ENCODE data around the gene SRP14.
"Not testable (repeated sequence)": the region's sequence is repeated elsewhere in the genome, so short reads cannot be mapped to it uniquely, and the experiment has no call there.

Gene SRP14

GRCh38 chr15:40014390-40014789 lies 24.6 kb downstream of the SRP14 start:
- peaks cover 12 to 98% of the 10 kb centered on the region in 2 donors for H3K36me3 ChIP-seq (replicated peaks in 1 of 2; ENCODE audit: control insufficient read depth in 2 of 2, insufficient read depth in 2 of 2, low read length in 2 of 2)
- H3K23ac ChIP-seq (ENCODE audit: low read depth, low read length, poor library complexity), result no peak overlapping the region
- no CpG with 5 or more reads among the region's 3 CpGs for WGBS, 2 donors (ENCODE audit: extremely low coverage in 2 of 2, insufficient read length in 2 of 2, insufficient replicate concordance in 1 of 2)
- H3K4ac ChIP-seq (ENCODE audit: low read length), result no peak overlapping the region
- peaks cover 2 to 37% of the 10 kb centered on the region in 2 donors for H3K9me3 ChIP-seq (replicated peaks in 1 of 2; ENCODE audit: control insufficient read depth in 2 of 2, insufficient read depth in 1 of 2, low read depth in 1 of 2, low read length in 2 of 2)
- H3K18ac ChIP-seq (ENCODE audit: low read length), result no peak overlapping the region
- no peak overlapping the region for H4K8ac ChIP-seq (ENCODE audit: low read depth, low read length)
- H3K27ac ChIP-seq (replicated peaks; ENCODE audit: low read length), result no peak overlapping the region
- no peak overlapping the region for H2AFZ ChIP-seq (ENCODE audit: low read length)
- no peak overlapping the region for H3K4me2 ChIP-seq (ENCODE audit: insufficient read depth, low read length, poor library complexity, severe bottlenecking)
- H2BK15ac ChIP-seq (ENCODE audit: low read length), result no peak overlapping the region
- no peaks in the 10 kb centered on the region for H3K27me3 ChIP-seq (ENCODE audit: control insufficient read depth in 3 of 3, insufficient read depth in 3 of 3, low read depth in 1 of 3, low read length in 3 of 3)
- H2BK12ac ChIP-seq (ENCODE audit: low read length), result no peak overlapping the region
- H2BK5ac ChIP-seq (ENCODE audit: low read length), result no peak overlapping the region
- H2AK5ac ChIP-seq (ENCODE audit: low read depth, low read length), result no peak overlapping the region
- H3K4me3 ChIP-seq (ENCODE audit: low read length in 2 of 2), result no peak overlapping the region
- no peak for DNase-seq (ENCODE audit: low spot score)
- H4K91ac ChIP-seq (ENCODE audit: low read depth, low read length, poor library complexity), result no peak overlapping the region
- H2BK120ac ChIP-seq (ENCODE audit: low read depth, low read length), result no peak overlapping the region
- no peak overlapping the region for H3K14ac ChIP-seq (ENCODE audit: low read length)
- H3K79me1 ChIP-seq (ENCODE audit: low read depth, low read length), result no peaks in the 10 kb centered on the region
- H3K4me1 ChIP-seq (ENCODE audit: control insufficient read depth in 2 of 2, insufficient read depth in 1 of 2, low read depth in 1 of 2, low read length in 2 of 2), result peaks cover 0 to 11% of the 10 kb centered on the region in 2 donors
- H3K9ac ChIP-seq (ENCODE audit: low read depth, low read length, poor library complexity), result no peak overlapping the region

DNA sequence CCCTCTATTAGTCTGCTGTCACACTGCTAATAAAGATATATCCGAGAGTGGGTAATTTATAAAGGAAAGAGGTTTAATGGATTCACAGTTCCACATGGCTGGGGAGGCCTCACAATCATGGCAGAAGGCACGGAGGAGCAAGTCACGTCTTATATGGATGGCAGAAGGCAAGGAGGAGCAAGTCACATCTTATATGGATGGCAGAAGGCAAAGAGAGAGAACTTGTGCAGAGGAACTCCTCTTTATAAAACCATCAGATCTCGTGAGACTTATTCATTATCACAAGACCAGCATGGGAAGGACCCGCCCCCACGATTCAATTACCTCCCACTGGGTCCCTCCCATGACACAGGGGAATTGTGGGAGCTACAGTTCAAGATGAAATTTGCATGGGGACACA lies 25.6 kb downstream of the SRP14 start:
- Histone ChIP-seq H3K9me3 (replicated peaks in 1 of 2; ENCODE audit: control insufficient read depth in 2 of 2, insufficient read depth in 1 of 2, low read depth in 1 of 2, low read length in 2 of 2) (peaks cover 2 to 37% of the 10 kb centered on the region in 2 donors), H3K4me1 (ENCODE audit: control insufficient read depth in 2 of 2, insufficient read depth in 1 of 2, low read depth in 1 of 2, low read length in 2 of 2) (peaks cover 0 to 11% of the 10 kb centered on the region in 2 donors), H3K36me3 (replicated peaks in 1 of 2; ENCODE audit: control insufficient read depth in 2 of 2, insufficient read depth in 2 of 2, low read length in 2 of 2) (peaks cover 13 to 98% of the 10 kb centered on the region in 2 donors)
- H3K27me3 ChIP-seq (ENCODE audit: control insufficient read depth in 3 of 3, insufficient read depth in 3 of 3, low read depth in 1 of 3, low read length in 3 of 3); H2BK12ac ChIP-seq (ENCODE audit: low read length); H3K9ac ChIP-seq (ENCODE audit: low read depth, low read length, poor library complexity); H2AK5ac ChIP-seq (ENCODE audit: low read depth, low read length); H2BK15ac ChIP-seq (ENCODE audit: low read length); H2BK120ac ChIP-seq (ENCODE audit: low read depth, low read length); H4K91ac ChIP-seq (ENCODE audit: low read depth, low read length, poor library complexity); H3K79me1 ChIP-seq (ENCODE audit: low read depth, low read length); H3K4ac ChIP-seq (ENCODE audit: low read length); H3K4me2 ChIP-seq (ENCODE audit: insufficient read depth, low read length, poor library complexity, severe bottlenecking); H3K27ac ChIP-seq (replicated peaks; ENCODE audit: low read length); H2AFZ ChIP-seq (ENCODE audit: low read length); H3K14ac ChIP-seq (ENCODE audit: low read length); H3K23ac ChIP-seq (ENCODE audit: low read depth, low read length, poor library complexity); H3K18ac ChIP-seq (ENCODE audit: low read length); DNase-seq (ENCODE audit: low spot score); H4K8ac ChIP-seq (ENCODE audit: low read depth, low read length); H3K4me3 ChIP-seq (ENCODE audit: low read length in 2 of 2); H2BK5ac ChIP-seq (ENCODE audit: low read length): not testable (repeated sequence)
- WGBS, 2 donors (ENCODE audit: extremely low coverage in 2 of 2, insufficient read length in 2 of 2, insufficient replicate concordance in 1 of 2), result no CpG with 5 or more reads among the region's 6 CpGs

GRCh38 chr15:40011303-40011702 lies 27.7 kb downstream of the SRP14 start:
- no CpG with 5 or more reads among the region's 4 CpGs for WGBS, 2 donors (ENCODE audit: extremely low coverage in 2 of 2, insufficient read length in 2 of 2, insufficient replicate concordance in 1 of 2)
- H3K23ac ChIP-seq (ENCODE audit: low read depth, low read length, poor library complexity), result no peak overlapping the region
- H2BK12ac ChIP-seq (ENCODE audit: low read length), result no peak overlapping the region
- no peak overlapping the region for H2BK15ac ChIP-seq (ENCODE audit: low read length)
- no peak overlapping the region for H4K91ac ChIP-seq (ENCODE audit: low read depth, low read length, poor library complexity)
- H3K79me1 ChIP-seq (ENCODE audit: low read depth, low read length), result no peaks in the 10 kb centered on the region
- H3K9ac ChIP-seq (ENCODE audit: low read depth, low read length, poor library complexity), result no peak overlapping the region
- H2AFZ ChIP-seq (ENCODE audit: low read length), result no peak overlapping the region
- peaks cover 0 to 11% of the 10 kb centered on the region in 2 donors for H3K4me1 ChIP-seq (ENCODE audit: control insufficient read depth in 2 of 2, insufficient read depth in 1 of 2, low read depth in 1 of 2, low read length in 2 of 2)
- no peaks in the 10 kb centered on the region for H3K27me3 ChIP-seq (ENCODE audit: control insufficient read depth in 3 of 3, insufficient read depth in 3 of 3, low read depth in 1 of 3, low read length in 3 of 3)
- no peak overlapping the region for H3K27ac ChIP-seq (replicated peaks; ENCODE audit: low read length)
- no peak overlapping the region for H2BK120ac ChIP-seq (ENCODE audit: low read depth, low read length)
- H3K14ac ChIP-seq (ENCODE audit: low read length), result no peak overlapping the region
- peaks cover 2 to 37% of the 10 kb centered on the region in 2 donors for H3K9me3 ChIP-seq (replicated peaks in 1 of 2; ENCODE audit: control insufficient read depth in 2 of 2, insufficient read depth in 1 of 2, low read depth in 1 of 2, low read length in 2 of 2)
- H3K36me3 ChIP-seq (replicated peaks in 1 of 2; ENCODE audit: control insufficient read depth in 2 of 2, insufficient read depth in 2 of 2, low read length in 2 of 2), result peaks cover 16 to 100% of the 10 kb centered on the region in 2 donors
- DNase-seq (ENCODE audit: low spot score), result no peak
- no peak overlapping the region for H3K4ac ChIP-seq (ENCODE audit: low read length)
- no peak overlapping the region for H3K18ac ChIP-seq (ENCODE audit: low read length)
- no peak overlapping the region for H3K4me2 ChIP-seq (ENCODE audit: insufficient read depth, low read length, poor library complexity, severe bottlenecking)
- H2BK5ac ChIP-seq (ENCODE audit: low read length), result no peak overlapping the region
- H2AK5ac ChIP-seq (ENCODE audit: low read depth, low read length), result no peak overlapping the region
- no peak overlapping the region for H4K8ac ChIP-seq (ENCODE audit: low read depth, low read length)
- no peak overlapping the region for H3K4me3 ChIP-seq (ENCODE audit: low read length in 2 of 2)

DNA sequence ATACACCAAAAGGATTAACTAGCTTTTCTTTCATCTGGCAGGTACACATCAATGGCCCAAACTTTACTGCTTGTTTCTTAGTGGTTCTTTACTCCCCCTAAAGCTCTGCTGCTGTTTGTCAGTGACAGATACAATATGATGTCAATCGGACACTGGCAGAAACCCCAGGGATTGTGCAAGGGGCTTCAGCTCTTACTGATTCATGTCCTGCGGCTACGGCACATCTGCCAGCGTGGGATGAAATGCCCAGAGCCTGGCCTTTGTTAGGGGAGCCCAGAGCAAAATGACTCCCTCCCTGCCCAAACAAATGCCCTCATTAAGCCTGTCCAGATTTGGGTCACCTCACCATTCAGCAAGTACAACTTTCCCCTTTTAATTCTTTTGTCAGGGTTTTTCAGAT lies 28.3 kb downstream of the SRP14 start:
- Histone ChIP-seq H3K4me1 (ENCODE audit: control insufficient read depth in 2 of 2, insufficient read depth in 1 of 2, low read depth in 1 of 2, low read length in 2 of 2) (peaks cover 0 to 11% of the 10 kb centered on the region in 2 donors), H2BK12ac (ENCODE audit: low read length) (no peak overlapping the region), H2BK5ac (ENCODE audit: low read length) (no peak overlapping the region), H3K9ac (ENCODE audit: low read depth, low read length, poor library complexity) (no peak overlapping the region), H3K9me3 (replicated peaks in 1 of 2; ENCODE audit: control insufficient read depth in 2 of 2, insufficient read depth in 1 of 2, low read depth in 1 of 2, low read length in 2 of 2) (peaks cover 2 to 35% of the 10 kb centered on the region in 2 donors), H3K14ac (ENCODE audit: low read length) (no peak overlapping the region), H3K27ac (replicated peaks; ENCODE audit: low read length) (peak overlapping the region; percentile 24), H3K27me3 (ENCODE audit: control insufficient read depth in 3 of 3, insufficient read depth in 3 of 3, low read depth in 1 of 3, low read length in 3 of 3) (no peaks in the 10 kb centered on the region), H3K23ac (ENCODE audit: low read depth, low read length, poor library complexity) (no peak overlapping the region), H3K36me3 (replicated peaks in 1 of 2; ENCODE audit: control insufficient read depth in 2 of 2, insufficient read depth in 2 of 2, low read length in 2 of 2) (peaks cover 16 to 100% of the 10 kb centered on the region in 2 donors), H3K4me3 (ENCODE audit: low read length in 2 of 2) (no peak overlapping the region), H3K18ac (ENCODE audit: low read length) (no peak overlapping the region), H2BK15ac (ENCODE audit: low read length) (no peak overlapping the region), H3K4ac (ENCODE audit: low read length) (no peak overlapping the region), H2AK5ac (ENCODE audit: low read depth, low read length) (no peak overlapping the region), H2BK120ac (ENCODE audit: low read depth, low read length) (no peak overlapping the region), H3K79me1 (ENCODE audit: low read depth, low read length) (no peaks in the 10 kb centered on the region), H2AFZ (ENCODE audit: low read length) (no peak overlapping the region), H4K8ac (ENCODE audit: low read depth, low read length) (no peak overlapping the region), H3K4me2 (ENCODE audit: insufficient read depth, low read length, poor library complexity, severe bottlenecking) (no peak overlapping the region), H4K91ac (ENCODE audit: low read depth, low read length, poor library complexity) (no peak overlapping the region)
- no CpG with 5 or more reads among the region's 4 CpGs for WGBS, 2 donors (ENCODE audit: extremely low coverage in 2 of 2, insufficient read length in 2 of 2, insufficient replicate concordance in 1 of 2)
- no peak for DNase-seq (ENCODE audit: low spot score)
